HG03064 (cell line): ENCODE results near the gene ADD3.

Experiments used
- ATAC-seq: cut with Tn5 transposase; IDR thresholded peaks from one replicate; pipeline ENCODE4 v1.9.1; 2021; ENCODE audit warnings: low read depth; ENCODE audit not compliant: unreplicated experiment

Gene ADD3

DNA sequence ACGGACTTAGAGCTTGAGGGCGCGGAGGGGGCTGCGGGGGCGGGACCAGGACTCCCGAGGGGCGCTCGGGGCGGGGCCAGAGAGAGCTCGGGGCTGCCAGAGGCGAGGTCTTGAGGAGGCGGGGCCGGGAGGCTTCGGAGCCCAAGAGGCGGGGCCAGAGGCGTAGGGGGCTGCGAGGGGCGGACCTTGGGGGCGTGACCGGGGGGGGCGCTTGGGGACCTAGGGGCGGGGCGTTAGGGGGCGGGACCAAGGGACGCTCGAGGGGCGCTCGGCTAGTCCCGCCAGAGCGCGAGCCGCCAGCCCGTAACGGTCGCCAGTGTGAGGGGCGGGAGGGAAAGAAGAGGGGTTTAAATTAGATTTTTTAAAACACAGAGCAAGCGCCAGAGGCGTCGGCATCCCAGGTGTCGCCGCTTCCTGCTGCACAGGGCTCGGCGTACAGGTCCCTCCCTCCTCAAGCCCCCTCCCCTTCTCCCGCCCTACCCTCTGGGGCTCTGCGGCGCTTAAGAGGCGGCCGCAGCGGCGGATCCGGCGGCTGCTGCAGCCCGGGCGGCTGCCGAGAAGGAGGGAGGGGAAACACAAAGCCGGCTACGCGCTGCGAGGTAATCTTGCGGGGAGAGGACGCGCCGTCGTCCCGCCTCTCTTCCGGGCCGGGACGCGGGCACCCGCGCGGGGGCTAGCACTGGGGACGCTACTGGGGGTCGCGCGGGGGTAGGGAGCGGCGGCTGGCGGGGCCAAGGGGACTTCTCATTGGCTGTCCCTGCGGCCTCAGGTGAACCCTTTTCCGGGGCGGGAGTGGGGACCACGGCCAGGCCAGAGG, at the start of gene ADD3:
Gene ADD3 (plus strand): TSS at position 284 of the 817 bp plus-strand sequence. CDS start 92,670 bp downstream, outside the sequence.
- ATAC-seq = peak; percentile 61

DNA sequence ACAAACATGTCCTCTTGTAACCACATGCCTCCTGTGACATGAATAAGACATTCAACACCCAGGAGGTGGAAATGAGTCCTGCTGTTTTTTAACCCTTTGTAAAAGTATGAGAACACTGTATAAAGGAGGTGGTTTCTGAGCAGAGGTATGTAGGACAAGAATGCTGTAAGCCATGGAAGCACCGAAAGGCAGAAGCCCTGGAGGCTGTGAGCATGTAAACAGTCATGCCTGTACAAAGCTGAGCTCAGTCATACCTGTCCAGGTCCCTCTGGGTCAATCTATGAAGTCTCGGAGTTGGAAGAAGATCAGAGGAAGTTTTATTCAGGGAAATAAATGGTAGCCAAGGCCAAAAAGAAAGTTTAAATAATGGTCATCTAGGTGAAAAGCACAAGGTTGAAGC, 49.7 kb upstream of the ADD3 start:
- ATAC-seq = no peak

- no peak for ATAC-seq
Observed at GRCh38 chr10:109959259-109960145, 48.3 kb upstream of the ADD3 start.

GRCh38 chr10:109960682-109961081, 47.1 kb upstream of the ADD3 start:
- no peak for ATAC-seq

DNA sequence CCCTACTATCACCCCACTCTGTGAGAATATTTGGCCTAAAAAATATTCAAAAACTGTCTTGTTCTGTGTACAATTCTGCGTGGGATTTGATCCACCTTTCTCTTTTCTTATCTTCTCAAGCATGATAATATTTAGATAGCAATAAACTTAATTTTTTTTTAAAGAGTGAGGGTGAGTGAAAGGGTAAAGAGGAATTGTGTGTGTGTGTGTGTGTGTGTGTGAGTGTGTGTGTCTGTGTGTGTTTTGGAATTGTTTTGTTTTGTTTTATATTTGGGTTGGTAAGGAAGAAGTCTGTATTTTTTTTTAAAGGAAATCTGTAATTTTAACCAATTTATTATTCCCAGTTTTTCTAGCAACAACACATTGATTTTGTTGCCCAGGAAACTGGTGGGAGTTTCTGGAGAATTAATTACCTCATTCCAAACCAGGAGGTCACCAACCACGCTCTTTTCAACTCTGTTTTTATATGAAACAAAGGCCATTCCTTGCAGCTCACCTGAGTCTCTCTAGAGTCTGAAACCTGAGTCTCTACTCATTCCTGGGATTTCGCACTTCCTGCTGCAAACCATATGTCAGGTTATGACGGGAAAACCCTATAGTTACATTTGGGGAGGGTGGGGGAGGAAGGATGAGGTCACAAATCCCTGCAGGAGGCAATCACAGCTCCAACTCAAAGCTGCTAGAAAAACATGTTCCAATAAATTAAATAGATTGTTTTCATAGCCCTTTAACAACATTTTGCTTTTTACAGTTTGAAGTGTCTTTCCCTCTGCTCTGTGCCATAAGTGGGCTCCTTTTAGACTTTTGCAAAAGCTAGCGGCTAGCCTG, 46.4 kb upstream of the ADD3 start:
- no peak for ATAC-seq

GRCh38 chr10:109962247-109962646, 45.5 kb upstream of the ADD3 start:
- no peak for ATAC-seq

GRCh38 chr10:109963439-109963838, 44.3 kb upstream of the ADD3 start:
- ATAC-seq = no peak

- ATAC-seq = no peak
Observed at GRCh38 chr10:109964318-109964717, 43.5 kb upstream of the ADD3 start.

DNA sequence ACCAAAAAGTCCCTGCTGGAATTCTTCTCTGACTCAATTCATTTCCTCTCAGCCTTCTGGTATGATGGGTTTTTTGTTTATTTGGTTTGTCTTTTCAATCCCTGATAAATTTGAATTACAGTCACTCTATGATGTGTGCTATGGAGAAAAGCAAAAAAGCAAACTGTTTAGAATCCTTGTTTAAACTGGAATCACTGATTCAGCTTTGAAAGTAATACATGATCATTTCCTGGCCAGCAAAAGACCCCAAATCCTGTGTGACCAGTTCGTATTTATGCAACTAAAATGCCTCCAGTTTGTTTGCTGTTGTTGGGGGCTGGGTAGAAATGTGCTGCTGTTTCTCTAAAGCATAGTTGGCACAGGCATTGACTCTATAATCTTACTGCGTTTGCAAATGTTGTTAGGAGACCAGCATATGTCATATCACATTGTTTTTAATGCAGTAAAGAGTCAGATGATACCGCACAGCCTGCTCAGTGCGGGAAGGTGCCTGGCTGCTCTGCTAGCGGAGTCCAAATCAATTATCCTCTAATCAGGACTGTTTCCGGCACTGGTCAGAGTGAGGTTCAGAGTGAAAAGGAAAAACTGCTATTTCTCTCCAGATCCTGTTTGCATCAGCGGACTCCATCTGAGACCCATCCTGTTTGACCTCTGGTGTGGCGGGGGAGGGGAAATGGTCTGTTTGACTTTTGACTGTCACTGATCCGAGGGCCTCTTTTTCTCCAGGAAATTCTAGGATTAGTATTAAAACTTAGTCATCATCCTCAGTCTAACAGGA, 40.6 kb upstream of the ADD3 start:
- no peak for ATAC-seq

DNA sequence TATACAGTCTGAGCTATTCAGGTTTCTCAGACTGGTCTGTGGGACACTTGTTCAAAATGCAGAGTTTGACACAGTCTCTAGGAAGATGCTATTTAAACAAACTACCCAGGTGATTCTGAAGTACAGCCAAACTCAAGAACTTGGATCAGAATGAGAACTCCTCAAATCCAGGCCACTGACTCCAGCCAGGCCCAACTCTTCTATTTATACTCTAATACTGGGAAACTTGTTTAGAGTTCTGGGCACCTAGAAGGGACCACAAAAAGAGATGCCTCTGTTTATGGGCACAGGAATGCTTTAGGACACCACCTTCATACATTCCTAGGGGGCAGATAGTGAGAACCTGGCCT, 40.1 kb upstream of the ADD3 start:
- ATAC-seq = no peak

DNA sequence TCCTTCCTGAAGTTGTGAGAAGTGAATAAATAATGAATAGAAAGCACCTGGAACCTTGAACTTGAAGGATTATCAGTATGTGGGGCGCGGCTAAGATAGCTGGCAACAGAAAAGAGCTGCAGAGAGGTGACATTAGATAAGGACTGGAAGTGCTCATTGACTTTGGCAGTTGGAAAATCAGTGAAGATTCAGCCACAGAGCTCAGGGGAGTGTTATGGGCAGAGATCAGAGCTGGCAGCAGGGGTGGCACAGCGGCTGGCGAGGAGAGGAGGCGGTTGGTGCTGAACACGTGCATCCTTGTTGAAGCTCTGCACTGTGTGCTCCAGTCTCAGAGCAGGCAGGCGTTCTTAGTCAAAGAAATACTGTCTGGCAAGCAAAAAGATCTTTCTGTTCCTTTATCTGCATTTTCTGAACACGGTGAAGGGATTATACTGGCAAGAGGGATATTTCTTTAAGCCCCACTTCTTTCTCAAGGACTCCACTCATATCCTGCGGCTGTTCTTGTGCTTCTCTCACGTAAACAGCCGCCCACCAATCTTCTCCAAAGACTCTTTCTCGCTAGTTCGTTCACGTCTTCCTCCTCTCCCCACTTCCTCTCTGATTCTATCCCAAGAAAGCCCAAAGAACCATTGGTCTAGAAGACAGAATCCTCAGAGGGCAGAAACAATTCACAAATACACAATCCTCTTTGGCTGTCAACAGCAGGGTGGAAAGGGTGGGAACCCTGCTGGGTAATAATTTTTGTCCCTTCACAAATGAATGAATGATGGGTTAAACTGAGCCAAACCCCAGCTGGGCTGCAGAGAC, 38.6 kb upstream of the ADD3 start:
- ATAC-seq = no peak

DNA sequence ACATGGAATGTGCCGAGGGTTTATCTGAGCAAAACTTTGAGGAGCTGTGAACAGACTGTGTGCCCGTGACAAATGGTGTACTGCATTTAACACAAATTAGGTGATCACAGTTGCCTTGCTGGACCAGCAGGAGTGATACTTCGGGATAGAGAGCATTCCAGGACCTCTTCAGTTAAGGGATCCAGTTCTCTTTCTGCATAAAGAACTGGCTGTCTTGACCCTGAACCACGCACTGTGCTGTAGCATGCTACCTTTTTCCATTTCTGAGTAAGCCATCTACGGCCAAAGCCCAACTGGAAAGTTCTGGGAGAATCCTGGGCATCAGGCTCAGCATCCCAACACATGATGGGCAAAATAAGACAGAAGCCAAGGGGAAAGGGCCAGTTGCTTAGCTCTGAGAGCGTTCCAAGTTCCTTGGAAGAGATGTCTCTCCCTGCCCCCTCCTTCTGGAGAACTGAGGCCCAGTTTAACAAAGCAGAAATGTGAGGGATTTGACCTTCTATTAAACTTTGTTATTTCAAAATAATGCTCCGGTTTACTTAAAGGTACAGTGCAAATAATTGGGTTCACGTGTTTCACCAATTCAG, 37.9 kb upstream of the ADD3 start:
- ATAC-seq = no peak

- ATAC-seq = no peak
Observed at GRCh38 chr10:109971634-109972033, 36.1 kb upstream of the ADD3 start.

DNA sequence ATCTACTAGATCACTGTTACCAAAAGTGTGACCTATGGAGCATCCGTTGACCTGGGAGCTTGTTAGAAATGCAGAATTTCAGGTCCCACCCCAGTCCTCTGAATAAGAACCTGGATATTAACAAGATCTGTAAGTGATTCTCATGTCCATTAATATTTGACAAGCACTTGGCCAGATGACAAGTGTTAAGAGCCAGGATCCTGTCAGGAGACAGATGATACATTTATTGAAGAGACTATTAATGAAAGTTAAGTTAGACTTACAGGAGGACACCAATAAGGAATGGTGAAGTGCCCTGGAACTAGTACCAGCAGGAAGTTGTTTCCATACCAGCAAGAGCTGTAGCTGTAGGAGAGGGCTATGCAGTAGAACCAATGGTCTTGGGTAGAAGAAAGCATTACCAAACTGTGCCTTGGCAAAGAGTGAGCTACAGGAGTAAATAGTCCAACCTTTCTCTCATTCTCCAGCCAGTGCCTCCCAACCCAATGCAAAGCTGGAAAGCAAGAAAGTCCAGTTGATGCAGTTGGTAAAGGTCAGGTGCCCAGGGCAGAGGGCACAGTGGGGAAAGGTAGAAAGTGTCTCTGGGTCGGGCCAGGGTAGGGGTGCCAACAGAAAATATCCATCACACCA, 35.3 kb upstream of the ADD3 start:
- ATAC-seq = no peak

- no peak for ATAC-seq
Observed at GRCh38 chr10:109973326-109973829, 34.4 kb upstream of the ADD3 start.

- ATAC-seq = no peak
Observed at GRCh38 chr10:109974504-109975191, 33.1 kb upstream of the ADD3 start.

GRCh38 chr10:109975244-109976190, 32.3 kb upstream of the ADD3 start:
- no peak for ATAC-seq
